ENCODE data around the gene SAMD3. TPM values are rescaled to one million over a fixed set of nuclear protein-coding genes. Genes with fewer than 3 reads are reported as not detected.
"Not testable (repeated sequence)": the region's sequence is repeated elsewhere in the genome, so short reads cannot be mapped to it uniquely, and the experiment has no call there.

Gene SAMD3
- total RNA-seq, 4 donors from 2014 or later: 1.3 to 3.3 (median 1.8) TPM

DNA sequence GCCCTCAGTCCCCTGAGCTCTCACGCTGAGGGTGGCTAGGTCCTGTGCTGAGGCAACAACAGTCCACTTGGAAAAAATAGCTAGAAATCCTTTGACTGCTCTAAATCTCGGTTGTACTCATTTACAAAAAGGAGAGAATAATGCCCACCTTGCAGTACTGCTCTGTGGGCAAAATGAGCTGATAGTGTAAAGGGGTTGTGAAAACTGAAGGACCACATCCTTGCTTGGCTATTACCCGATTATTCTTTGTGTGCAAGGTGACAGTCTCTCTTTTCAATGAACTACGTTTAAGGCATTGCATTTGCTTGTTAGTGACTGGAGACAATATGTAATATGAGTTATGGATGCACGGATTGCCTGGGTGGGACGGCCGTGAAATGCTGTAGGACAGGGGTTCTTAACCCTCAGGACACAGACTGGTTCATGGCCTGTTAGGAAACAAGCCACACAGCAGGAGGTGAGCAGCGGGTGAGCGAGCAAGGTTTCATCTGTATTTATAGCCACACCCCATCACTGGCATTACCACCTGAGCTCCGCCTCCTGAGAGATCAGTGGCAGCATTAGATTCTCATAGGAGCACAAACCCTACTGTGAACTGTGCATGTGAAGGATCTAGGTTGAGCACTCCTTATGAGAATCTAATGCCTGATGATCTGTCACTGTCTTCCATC, 14.6 kb downstream of the SAMD3 start:
- ATAC-seq (ENCODE audit: low FRiP score) (no peak), DNase-seq (ENCODE audit: low spot score) (no peak)
- TF ChIP-seq, protein P1, sequence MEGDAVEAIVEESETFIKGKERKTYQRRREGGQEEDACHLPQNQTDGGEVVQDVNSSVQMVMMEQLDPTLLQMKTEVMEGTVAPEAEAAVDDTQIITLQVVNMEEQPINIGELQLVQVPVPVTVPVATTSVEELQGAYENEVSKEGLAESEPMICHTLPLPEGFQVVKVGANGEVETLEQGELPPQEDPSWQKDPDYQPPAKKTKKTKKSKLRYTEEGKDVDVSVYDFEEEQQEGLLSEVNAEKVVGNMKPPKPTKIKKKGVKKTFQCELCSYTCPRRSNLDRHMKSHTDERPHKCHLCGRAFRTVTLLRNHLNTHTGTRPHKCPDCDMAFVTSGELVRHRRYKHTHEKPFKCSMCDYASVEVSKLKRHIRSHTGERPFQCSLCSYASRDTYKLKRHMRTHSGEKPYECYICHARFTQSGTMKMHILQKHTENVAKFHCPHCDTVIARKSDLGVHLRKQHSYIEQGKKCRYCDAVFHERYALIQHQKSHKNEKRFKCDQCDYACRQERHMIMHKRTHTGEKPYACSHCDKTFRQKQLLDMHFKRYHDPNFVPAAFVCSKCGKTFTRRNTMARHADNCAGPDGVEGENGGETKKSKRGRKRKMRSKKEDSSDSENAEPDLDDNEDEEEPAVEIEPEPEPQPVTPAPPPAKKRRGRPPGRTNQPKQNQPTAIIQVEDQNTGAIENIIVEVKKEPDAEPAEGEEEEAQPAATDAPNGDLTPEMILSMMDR (IDR thresholded peaks at IDR 0.05): no peak

DNA sequence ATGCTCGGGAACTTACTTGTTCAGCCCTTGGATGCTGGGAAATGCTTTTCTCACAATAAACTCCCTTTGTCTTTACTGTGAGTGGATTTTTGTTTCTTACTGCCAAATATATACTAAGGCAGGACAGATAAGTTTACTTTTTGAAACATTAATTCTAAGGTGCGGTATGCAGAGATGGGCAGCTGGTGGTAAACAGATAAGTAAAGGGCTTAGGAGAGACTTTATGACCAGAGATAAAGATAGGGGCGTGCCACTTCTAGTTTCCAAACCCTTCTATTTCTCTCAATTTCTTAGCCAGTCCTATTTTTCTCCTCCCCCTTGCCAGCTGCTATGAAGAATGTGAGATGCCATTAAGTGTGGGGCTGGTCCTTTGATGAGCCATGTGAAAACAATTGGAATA, 16.3 kb downstream of the SAMD3 start:
- TF ChIP-seq, protein P1 (IDR thresholded peaks at IDR 0.05): no peak
- ATAC-seq (ENCODE audit: low FRiP score) (no peak), DNase-seq (ENCODE audit: low spot score) (no peak)

DNA sequence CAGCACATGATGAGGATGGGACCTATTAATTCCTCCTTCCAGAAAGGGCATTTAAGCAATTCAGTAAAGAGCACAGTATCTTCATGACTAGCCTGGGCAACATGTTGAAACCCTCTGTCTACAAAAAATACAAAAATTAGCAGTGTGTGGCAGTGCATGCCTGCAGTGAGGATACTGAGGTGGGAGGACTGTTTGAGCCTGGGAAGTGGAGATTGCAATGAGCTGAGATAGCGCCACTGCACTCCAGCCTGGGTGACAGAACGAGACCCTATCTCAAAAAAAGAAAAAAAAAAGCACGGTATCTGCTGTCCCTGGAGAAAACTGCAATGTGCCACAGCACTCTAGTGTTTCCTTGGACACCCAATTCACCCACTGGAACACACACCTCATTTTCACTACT, 18.4 kb downstream of the SAMD3 start:
- no peak for DNase-seq (ENCODE audit: low spot score)
- TF ChIP-seq, protein P1 (IDR thresholded peaks at IDR 0.05): no peak
- no peak for ATAC-seq (ENCODE audit: low FRiP score)

DNA sequence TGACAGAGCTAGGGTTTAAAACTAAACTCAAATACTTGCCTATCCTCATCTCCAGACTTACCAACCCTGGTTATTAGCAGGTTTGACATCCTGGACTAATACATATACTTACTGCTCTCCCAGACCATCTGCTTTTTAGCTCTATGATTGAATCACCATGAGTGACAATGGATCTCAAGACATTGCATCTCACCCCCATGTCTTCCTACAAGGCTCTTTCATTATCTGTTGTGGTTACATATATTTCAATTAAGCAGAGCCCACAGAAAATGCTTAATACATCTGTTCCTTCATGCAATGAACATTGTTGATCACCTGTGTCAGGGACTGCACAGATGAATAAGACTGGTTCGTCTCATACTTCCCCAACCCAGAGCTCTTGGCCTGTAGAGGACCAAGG, 19.4 kb downstream of the SAMD3 start:
- ATAC-seq (ENCODE audit: low FRiP score): no peak
- DNase-seq (ENCODE audit: low spot score): no peak
- TF ChIP-seq, protein P1 (IDR thresholded peaks at IDR 0.05): no peak

DNA sequence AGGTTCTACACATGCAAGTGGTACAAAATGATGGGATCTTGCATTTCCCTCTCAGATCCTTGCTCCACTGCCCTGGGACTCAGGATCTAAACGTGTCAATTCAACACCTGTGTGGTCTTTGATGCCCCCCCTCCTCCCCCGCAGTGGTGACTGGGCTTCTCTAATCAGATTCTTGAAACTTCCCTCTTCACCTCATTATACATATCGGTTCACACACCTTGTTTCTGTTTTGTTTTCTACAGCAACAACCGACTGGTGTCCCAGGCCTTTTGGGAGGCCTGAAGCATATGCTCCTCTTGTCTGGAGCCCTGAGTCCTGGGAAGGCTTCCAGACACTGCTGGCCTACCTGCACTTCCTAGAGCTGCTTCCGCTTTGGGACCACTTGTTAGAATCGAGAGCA, 20.0 kb downstream of the SAMD3 start:
- TF ChIP-seq, protein P1 (IDR thresholded peaks at IDR 0.05): no peak
- ATAC-seq (ENCODE audit: low FRiP score) (no peak), DNase-seq (ENCODE audit: low spot score) (no peak)

DNA sequence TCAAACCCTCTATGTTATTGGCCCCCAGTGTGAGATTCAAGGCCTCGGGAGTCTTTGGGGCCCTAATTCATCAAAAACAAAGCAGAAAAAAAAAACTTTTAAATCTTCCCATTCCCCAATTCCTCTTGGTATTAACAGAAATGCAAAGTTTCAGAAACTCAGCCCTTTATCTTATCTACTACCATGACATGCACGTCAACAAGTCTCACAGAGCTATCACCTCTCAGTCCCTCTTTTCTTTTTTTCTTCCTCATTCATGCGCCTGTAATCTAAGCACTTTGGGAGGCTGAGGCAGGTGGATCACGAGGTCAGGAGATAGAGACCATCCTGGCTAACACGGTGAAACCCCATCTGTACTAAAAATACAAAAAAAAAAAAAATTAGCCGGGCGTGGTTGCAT, 22.7 kb downstream of the SAMD3 start:
- ATAC-seq (ENCODE audit: low FRiP score) (no peak), DNase-seq (ENCODE audit: low spot score) (no peak)
- TF ChIP-seq, protein P1 (IDR thresholded peaks at IDR 0.05): no peak

DNA sequence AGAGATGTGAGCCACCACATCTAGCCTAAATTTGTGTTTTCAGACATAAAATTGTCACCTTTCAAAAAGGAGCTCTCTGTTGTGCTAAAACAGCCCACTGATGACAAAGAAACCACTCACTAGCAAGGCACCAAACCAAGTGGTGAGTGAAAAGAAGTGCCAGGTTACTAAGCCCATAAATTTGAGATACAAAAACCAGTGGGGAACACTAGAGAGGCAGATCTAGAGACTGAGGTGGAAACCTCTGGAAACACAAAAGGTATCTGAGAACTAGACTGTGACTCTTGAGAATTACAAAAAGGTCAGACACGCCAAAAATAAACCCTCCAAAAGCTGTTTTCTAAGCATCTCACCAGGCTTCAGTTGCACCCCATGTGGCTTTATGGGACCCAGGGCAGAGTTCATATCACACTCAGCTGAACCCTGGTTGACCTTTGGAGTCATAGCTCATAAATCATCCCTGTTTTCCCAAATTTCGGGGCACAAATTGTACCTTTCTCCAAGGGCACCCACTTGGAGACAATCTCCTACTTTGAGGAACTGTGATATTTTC, 24.2 kb downstream of the SAMD3 start:
- no peak for DNase-seq (ENCODE audit: low spot score)
- TF ChIP-seq, protein P1 (IDR thresholded peaks at IDR 0.05): no peak

DNA sequence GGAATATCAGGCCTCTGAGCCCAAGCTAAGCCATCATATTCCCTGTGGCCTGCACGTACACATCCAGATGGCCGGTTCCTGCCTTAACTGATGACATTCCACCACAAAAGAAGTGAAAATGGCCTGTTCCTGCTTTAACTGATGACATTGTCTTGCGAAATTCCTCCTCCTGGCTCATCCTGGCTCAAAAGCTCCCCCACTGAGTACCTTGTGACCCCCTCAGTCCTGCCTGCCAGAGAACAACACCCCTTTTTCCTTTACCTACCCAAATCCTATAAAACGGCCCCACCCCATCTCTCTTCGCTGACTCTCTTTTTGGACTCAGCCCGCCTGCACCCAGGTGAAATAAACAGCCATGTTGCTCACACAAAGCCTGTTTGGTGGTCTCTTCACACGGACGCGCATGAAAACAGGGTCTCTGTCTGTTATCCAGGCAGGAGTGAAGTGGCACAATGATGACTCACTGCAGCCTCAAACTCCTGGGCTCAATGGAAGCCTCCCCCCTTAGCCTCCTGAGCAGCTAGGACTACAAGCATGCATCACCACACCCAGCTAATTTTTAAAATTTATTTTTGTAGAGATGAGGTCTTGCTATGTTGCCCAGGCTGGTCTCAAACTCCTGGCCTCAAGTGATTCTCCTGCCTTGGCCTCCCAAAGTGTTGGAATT, 24.8 kb downstream of the SAMD3 start:
- DNase-seq (ENCODE audit: low spot score); ATAC-seq (ENCODE audit: low FRiP score): not testable (repeated sequence)

More for the DNA sequence above, 24.2 kb downstream of the SAMD3 start:
- ATAC-seq (ENCODE audit: low FRiP score): no peak

DNA sequence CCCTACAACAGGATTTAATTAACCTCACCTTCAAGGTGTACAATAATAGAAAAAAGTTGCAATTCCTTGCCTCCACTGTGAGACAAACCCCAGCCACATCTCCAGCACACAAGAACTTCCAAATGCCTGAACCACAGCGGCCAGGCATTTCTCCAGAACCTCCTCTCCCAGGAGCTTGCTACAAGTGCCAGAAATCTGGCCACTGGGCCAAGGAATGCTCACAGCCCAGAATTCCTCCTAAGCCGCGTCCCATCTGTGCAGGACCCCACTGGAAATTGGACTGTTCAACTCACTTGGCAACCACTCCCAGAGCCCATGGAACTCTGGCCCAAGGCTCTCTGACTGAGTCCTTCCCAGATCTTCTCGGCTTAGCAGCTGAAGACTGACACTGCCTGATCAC, 28.3 kb downstream of the SAMD3 start:
- DNase-seq (ENCODE audit: low spot score): not testable (repeated sequence)

More for the DNA sequence above, 28.3 kb downstream of the SAMD3 start:
- ATAC-seq (ENCODE audit: low FRiP score): not testable (repeated sequence)

Measured in omental fat pad (tissue), 4 donors.